Epithelial cell of proximal tubule (primary cell): ENCODE data around the gene CAMKMT. TPM values are rescaled to one million over a fixed set of nuclear protein-coding genes. Genes with fewer than 3 reads are reported as not detected.

Experiments
- DNase-seq: peaks from one replicate; pipeline ENCODE4 v3.0.0-alpha.2; 2011; ENCODE audit warnings: low read depth
- H3K4me3 ChIP-seq: 2 replicates; pipeline ENCODE4 v1.5.1; 2011; ENCODE audit warnings: low read depth, mild to moderate bottlenecking, low read length
- CTCF ChIP-seq: conservative IDR thresholded peaks from 2 replicates; pipeline ENCODE4 v1.5.1; 2012; ENCODE audit warnings: low read depth, mild to moderate bottlenecking, low read length
- total RNA-seq: library from RNA; depleted of rRNA; stranded (reverse); fragments of >200 nt; gene quantifications from 2 replicates; pipeline ENCODE4 v1.2.3, GENCODE V29; 2015

The CAMKMT gene
- 2.4 and 5.4 TPM in 2 replicates for total RNA-seq

- DNase-seq, result peak; percentile 89
- H3K4me3 ChIP-seq, result peak within 1 kb of the TSS; percentile 80
- no peak for TF ChIP-seq CTCF
Observed at GRCh38 chr2:44361330-44362206, at the start of gene CAMKMT, which contains the start of gene PREPL. TSS of gene CAMKMT (plus strand) at chr2:44361947. TSS of gene PREPL (minus strand) at chr2:44361494. CDS start at chr2:44346342, 15,152 bp downstream.

GRCh38 chr2:44314362-44314761 lies 47.4 kb upstream of the CAMKMT start:
- H3K4me3 ChIP-seq, result no peak overlapping the region
- no peak for DNase-seq

GRCh38 chr2:44315945-44316344 lies 45.8 kb upstream of the CAMKMT start:
- no peak for TF ChIP-seq CTCF
- no peak overlapping the region for H3K4me3 ChIP-seq
- no peak for DNase-seq

More at GRCh38 chr2:44314362-44314761, 47.4 kb upstream of the CAMKMT start:
- TF ChIP-seq CTCF, result no peak

GRCh38 chr2:44320832-44321231 lies 40.9 kb upstream of the CAMKMT start:
- TF ChIP-seq CTCF, result no peak
- no peak for DNase-seq
- no peak overlapping the region for H3K4me3 ChIP-seq

- H3K4me3 ChIP-seq, result no peak overlapping the region
- DNase-seq, result no peak
- no peak for TF ChIP-seq CTCF
Observed at GRCh38 chr2:44321360-44321759, 40.4 kb upstream of the CAMKMT start.

- no peak overlapping the region for H3K4me3 ChIP-seq
- DNase-seq, result peak; percentile 46
- no peak for TF ChIP-seq CTCF
Observed at GRCh38 chr2:44324971-44325426, 36.7 kb upstream of the CAMKMT start.
